HG02852 (cell line): ENCODE measurements around the gene SORCS2.

ENCODE experiments used
- ATAC-seq: cut with Tn5 transposase; IDR thresholded peaks from one replicate; pipeline ENCODE4 v1.9.1; 2021; ENCODE audit warnings: mild to moderate bottlenecking, moderate library complexity; ENCODE audit not compliant: unreplicated experiment

SORCS2 gene

DNA sequence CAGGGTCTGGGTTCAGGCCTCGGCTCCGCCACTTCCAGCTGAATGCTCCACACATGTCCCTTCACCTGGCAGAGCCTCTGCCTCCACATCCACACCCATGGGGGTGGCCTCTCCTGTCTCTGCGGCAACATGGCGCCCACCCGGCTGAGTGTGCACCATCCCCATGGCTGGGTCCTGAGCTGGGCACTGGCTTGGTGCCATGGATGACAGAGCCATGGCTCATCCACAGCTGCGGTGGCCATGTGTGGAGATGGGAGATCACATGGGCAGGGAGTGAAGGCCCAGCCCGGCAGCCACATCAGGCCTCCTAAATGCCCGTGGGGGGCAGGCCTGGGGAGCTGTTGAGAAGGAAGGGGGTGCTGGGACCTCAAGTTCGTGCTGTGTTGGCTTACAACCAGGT, 533.6 kb downstream of the SORCS2 start:
- no peak for ATAC-seq

DNA sequence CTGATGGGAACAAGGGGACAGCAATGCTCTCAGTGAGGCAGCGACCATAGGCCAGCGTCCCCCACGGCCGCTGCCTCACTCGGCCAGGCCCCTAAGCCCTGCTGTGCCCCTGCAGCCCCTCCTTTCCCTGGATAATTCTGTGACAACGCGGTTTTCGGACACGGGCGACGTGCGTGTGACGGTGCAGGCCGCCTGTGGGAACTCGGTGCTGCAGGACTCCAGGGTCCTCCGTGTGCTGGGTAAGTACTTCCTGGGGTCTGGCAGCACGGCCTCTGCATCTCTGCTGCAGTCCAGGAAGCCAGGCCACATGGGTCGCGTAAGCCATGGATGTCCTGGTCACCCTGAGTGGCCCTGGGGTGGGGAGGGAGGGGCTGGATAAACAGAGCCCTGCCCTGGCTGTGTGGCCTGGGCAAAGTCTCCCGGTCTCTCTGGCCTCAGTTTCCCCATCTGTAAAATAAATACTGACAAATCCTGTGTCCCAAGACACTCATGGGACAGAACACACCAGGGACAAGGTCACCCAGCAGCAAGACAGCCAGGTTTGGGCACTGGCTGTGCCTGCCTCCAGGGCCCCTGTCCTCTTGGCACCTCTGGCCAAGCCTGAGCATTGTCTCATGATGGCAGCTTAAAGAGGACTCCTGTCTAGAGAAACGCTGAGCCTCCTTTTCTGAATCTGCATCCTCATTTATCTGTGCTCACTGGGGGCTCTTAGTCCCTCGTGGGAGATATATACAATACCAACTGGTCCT, 534.5 kb downstream of the SORCS2 start:
- ATAC-seq: no peak

DNA sequence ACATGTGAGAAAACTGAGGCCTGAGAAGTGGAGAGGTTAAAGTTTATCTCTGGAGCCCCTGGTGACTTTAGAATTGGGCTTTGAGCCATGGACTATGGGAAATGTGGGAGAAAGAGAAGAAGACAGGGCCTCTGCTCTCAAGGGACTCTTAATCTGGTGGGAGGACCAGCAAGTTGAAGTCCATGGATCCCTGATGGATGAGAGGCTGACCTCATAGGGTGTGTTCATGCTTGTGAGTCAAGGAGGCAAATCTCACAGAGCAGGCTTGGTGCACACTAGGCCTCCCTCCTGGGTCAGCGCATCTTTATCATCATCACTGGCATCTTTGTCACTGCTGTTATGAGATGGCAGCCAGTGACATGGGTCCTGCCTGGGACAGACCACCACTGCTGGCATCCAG, 535.4 kb downstream of the SORCS2 start:
- ATAC-seq: no peak

DNA sequence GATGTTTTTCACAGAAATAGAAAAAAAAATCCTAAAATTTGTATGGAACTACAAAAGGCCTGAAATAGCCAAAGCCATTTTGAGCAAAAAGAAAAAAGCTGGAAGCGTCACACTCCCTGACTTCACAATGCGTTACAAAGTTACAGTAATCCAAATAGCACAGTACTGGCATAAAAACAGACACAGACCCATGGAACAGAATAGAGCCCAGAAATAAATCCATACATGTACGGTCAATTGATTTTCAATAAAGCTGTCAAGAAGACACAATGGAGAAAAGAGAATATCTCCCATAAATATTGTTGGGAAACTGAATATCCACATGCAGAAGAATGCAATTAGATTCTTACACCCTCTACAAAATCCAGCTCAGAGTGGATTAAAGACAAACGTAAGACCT, 539.1 kb downstream of the SORCS2 start:
- ATAC-seq: no peak

DNA sequence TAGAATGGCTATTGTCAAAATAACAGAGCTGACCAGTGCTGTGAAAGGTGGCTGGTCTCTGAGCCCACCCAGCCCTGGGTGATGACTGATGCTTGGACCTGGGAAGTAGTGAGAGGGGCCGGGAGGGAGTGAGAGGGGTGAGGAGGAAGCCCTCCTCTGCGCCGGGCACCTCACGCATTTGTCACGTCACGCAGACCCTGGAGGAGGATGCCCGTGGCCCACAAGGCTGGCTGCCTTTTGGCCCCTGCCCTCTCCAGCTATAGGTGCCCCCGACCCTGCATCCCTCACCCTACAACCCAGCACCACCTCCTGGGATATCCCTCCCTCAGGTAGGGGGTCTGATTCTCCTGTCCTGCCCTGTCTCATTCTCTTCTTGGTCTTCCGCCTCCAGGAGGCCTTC, 539.9 kb downstream of the SORCS2 start:
- ATAC-seq: no peak

DNA sequence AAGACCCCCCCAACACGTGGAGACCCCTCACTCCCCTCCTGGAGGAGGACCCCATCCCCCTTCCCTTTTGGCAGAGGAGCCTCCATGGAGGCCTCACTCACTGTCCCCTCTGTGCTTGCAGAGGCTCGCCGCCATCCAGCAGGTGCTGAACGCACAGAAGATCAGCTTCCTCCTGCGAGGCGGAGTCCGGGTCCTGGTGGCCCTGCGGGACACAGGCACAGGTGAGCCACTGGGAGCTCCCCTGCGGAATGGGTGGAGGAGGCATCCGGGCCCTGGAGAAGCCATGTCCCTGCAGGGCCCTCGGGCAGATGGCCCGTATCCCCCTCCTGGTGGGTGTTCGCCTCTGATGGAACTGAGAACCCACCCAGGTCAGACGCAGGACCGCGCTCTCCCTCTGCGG, 540.9 kb downstream of the SORCS2 start:
- no peak for ATAC-seq

DNA sequence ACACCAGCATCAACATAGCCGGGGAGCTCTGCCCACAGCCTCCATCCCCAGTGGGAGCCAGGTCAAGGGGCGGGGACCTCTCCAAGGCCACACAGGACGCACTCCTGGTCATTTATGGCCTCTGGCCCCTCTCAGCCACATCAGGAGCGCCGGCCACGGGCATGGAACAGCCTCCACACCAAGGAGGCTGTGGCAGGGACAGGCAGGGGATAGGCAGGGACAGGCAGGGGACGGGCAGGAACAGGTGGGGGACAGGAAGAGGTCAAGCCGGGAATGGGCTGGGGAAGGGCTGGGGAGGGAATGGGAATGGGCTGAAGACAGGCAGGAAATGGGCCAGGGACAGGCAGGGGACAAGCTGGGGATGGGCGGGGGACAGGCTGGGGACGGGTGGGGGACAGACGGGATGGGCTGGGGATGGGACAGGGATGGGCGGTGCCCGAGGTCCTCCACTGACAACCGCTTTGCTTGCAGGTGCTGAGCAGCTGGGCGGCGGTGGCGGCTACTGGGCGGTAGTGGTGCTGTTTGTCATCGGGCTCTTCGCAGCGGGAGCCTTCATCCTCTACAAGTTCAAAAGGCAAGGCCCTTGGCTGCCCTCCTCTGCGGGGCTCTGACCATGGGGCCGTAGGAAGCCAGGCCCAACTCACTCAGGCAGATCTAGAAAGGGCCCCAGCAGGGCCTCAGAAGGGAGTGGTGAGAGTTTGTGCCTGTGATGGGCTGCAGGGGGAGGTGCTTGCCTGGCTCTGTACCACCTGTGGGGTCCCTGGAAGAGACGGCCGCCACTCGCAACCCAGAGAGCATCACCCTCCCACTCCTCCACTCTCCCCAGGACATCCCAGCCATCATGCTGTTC, 541.7 kb downstream of the SORCS2 start:
- ATAC-seq: no peak

DNA sequence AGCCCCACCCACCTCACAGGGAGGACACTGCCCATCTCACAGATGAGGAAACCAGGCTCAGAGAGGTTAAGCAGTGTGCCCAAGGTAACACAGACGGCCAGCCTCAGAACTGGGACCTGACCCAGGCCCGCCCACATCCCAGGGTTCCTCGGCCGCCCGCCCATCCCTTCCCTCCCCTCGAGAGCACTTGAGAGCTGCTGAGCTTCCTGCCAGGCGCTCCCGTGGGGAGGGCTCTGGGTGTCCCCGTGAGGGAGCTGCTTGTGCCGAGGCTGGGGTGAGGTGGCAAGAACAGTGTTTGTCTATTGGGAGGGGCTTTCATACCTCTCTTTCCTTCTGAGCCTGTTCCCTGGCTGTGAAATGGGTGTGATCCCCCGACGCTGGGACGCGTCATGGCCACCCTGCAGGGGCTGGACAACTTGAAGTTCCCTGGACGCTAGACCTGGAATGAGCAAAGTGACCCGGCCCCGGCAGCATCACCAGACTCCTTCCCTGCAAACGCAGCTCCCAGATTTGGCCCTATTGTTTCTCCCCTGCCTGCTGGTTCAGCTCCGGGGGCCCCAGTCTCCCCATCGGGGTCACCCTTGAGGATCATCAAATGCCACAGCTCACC, 542.4 kb downstream of the SORCS2 start:
- no peak for ATAC-seq

DNA sequence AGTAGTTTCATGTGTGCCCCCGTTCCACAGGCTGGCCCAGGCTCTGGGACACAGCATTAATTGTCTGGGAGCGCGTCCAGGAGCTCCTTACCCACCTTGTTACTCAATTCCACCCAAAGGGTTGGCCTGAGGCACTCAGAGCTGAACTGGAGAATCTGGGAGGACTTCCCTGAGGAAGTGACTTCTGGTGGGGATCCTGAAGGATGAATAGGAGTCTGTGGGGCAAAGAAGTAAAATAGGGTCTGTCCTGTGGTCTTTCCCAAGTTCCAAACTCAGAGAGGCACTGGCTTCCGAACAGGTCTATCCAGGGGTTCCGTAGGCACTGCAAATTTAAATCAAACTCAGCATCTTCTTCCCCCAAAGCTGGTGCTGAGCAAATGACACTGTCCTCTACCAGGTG, 543.1 kb downstream of the SORCS2 start:
- no peak for ATAC-seq

DNA sequence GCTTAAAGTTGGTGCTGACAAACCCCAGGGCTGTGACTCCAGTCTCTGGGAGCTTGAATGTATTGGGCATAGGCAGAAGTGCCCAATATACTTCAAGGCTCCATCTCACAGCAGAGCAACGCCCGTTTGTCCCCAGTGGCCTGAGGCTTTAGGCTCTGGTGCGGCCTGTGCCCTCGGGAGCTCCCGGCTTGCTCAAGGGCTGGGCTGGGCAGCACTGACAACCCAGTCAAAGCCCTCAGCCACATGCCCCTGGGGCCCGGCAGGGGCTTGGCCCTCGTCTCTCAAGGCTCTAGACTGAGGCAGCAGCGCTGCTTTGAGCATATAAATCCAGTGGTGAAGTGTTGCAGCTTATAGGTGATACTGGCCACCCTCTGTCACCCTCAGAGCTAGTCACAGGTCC, 543.6 kb downstream of the SORCS2 start:
- ATAC-seq: no peak

DNA sequence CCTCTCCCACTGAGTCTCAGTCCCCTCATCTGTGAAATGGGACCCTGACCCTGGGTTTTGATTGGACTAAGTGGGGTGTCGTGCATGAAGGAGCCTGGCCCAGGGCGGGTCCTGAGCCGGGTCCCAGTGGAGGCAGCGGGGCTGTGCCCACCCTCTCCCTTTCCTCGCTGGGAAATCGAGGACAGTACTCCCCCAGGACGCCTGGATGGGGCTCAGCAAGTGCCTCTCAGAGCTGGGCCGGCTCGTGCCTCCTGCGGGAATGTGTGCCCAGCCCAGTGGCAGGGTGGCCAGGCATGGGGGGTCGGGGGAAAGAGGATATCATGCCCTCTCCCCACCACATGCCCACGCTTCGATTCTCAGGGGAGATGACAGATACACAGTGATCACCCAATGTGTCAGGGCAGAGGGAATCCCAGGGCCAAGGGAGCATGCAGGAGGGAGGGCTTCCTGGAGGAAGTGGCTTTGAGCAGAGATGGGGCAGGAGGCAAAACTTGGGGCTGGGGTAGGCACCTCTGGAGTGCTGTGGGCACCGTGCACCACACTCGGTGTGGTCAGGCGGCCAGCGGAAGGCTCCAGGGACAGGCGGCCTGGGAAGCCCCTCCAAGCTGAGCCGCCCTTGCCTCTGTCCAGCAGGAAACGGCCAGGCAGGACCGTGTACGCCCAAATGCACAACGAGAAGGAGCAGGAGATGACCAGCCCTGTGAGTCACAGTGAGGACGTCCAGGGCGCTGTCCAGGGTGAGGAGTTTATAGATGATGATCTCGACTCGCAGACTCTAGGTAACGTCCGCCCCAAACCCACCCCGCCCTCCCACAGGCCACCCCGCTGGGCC, 544.3 kb downstream of the SORCS2 start:
- no peak for ATAC-seq

DNA sequence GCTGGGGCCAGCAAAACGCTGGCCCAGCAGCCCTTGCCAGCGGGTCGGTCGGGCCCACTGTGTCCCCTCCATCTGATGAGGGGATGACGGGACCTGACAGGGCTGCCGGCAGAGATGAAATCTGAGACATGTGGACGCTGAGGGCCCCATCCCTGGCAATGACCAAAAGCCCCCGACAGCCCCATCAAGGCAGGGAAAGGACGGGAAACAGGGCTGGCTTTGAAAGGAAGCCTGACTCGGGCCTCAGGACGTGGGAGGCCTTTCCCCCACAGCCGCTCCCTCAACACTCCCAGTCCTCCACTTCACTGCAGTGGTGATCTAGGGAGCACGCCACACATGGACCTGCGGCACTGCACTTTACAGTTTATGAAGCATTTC, 544.9 kb downstream of the SORCS2 start:
- no peak for ATAC-seq

DNA sequence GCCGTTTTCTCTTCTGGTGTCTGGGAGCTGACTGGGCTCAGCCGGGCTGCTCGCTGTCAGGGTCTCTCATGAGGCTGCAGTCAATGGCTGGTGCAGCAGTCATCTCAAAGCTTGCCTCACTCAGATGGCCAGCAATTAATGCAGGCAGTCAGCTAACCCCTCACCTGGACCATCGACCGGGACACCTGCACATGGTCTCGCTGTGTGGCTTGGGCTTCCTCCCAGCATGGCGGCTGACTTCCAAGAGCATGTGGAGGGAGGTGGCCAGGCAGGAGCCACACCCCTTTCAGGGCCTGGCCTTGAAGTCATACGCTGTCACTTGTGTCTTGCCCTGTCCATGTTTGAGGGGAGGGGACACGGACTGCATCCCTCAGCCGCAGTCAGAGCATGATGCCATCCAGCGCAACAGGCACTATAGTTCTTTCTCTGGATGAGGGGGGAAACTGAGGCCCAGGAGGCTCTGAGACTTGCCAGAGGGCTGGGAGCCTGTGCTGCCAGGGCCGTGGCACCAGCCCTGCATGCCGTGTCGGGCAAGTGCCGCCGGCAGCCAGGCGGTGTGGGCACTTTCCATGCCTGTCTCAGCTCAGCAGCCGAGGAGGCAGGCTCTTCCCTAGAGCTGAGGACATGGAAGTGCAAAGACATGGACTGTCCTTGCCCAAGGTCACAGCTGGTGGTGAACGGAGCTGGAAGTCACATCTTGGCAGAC, 545.6 kb downstream of the SORCS2 start:
- ATAC-seq: no peak

DNA sequence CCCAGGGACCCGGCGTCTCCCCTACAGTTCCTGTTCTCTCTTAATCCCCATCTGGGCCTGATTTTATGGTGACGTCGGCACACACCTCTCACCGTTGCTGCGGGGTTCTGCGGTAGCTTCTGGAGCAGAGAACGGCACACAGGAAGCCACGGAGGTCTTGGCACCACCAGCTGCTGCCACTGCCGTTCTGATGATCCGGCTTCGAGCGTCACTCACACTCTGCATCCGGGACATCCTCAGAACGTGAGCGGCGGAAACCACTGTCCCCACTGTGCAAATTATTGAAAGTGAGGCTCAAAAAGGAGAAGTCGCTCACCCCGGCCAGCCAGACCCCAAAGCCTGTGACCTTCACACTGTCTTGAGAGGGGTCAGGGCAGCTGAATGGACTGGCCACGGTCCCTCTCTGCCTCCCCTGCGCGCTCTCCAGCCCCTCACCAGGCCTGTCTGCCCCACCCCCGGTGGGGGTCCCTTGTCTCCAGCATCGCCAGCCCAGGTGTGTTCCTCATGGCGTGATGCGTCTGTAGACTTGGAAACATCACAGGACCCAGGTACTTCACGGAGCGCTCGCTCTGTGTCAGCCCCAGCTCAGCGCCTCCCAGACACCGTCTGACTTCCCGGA, 546.2 kb downstream of the SORCS2 start:
- no peak for ATAC-seq

DNA sequence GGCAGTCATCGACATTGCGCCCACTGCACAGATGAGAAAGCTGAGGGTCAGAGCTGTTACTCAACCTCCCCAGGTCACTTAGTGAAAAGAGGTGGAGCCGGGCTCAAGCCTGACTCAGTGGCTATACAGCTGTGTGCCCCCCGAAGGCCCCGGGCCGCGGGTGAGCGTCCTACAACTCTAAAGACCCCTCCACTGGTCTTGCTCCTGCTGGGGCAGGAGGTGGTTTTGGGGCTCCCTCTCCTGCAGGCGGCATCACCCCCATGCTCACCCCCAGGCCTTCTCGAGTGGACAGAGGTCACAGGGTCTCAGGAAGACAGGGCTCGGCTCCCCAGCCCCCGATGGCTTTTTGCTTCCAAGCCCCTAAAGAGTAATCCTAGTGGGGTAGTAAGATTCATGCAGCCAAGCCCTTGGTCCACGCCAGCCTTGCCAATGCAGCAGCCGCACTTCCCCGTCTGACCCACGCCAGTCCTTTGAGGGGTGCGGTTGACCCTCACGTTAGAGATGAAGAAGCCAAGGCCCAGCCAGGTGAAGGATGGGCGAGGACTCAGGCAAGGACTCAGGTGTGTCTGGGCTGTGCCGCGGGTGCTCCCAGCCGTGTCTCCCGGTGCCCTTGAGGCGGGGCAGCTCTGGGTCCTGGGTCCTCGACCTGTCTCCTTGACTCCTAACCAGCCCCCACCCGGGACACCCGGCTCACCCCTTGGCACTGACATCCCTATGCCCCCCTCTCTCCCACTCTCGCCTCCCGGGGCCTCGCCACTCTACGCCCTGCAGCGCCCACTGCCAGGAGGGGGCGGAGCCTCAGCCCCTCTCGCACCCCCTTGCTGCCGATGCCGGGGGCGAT, 547.0 kb downstream of the SORCS2 start:
- ATAC-seq: no peak

DNA sequence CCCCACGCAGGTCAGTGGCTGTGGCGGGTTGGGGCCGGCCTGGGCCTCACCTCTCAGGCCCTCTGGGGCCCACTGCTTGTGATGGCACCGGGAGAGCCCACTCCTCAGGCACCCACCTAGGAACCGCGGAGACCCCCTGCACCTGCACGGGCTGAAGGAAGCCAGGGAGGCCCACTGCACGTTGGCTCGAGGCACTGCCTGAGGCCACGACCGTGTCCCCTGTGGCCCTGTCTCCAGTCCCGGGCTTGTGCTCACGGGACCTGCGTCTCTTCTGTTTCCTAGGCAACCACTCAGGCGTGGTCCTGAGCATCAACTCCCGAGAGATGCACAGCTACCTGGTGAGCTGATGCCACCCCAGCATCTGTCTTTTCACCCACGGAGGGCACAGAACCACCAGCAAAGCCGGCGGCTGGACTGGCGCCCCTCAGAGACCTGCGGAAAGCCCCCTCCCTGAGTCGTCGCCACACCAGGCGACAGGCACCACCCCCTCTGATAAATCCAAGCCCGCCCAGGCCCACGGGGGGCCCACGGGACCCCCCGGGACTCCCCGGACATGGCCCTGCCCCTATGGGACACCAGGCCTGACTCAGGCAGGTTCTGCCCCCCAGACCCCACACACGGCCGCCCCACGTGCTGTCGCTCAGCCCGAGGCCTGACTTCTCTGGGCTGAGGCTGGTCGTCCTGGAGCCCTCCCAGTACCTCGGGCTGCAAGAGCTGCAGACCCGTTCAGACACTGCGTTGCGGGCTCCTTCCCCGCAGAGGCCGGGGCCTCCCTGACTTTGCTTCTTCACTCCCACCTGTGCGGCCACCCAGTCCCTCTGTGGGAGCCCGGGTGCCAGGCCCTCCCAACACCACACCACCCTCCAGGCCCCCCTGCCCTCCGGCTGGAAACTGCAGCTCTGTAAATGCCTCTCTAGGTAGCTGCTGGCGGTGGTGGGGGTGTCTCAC, 547.9 kb downstream of the SORCS2 start:
- no peak for ATAC-seq

DNA sequence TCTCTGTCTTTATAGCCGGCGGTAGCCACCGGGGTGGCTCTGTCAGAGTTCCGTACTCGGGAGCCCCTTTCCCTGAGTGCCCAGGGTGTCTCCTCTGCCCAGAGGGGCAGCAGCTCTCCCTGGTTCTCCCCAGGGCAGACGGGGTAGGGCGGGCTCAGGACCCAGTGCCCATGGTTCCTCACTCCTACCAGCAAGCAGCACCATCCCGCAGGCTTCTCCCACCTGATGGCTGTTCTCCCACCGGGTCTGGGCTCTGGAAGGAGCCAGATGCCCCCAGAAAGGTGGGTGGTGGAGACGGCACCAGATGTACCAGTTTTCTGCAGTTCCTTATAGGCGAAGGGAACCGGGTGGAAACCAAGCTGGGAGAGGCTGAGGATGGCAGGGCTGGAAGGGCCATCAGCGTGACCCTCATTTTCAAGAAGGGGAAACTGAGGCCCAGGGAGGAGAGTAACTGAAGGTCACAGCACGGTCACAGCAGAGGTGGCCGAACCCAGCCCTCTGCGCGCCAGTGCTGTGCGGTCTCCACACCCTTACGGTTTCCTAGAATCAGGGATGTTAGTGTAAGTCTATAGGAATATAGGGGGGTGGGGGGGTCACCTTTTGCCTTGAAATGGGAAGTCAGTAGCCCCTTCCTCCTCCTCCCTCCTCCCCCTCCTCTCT, 548.7 kb downstream of the SORCS2 start:
- ATAC-seq: no peak
